ENCODE results near the gene CRADD. TPM values are rescaled to one million over a fixed set of nuclear protein-coding genes. Genes with fewer than 3 reads are reported as not detected.
A peak's percentile ranks its signal among the peaks of the same experiment; 100 is the strongest.

CRADD gene
- total RNA-seq, 1 experiment from 2014 or later: 7.6 TPM

GRCh38 chr12:93777254-93777653 is 100.1 kb downstream of the CRADD start:
- Mint-ChIP-seq H3K27ac (no peak overlapping the region; a peak in 1 of 7 replicates), H3K4me3 (no peak overlapping the region), H3K4me1 (peaks cover 3 to 9% of the 10 kb centered on the region in 2 experiments; a peak in 3 of 4 replicates), H3K36me3 (ENCODE audit: insufficient read depth in 1 of 3, low read depth in 3 of 3) (no peaks in the 10 kb centered on the region), H3K27me3 (ENCODE audit: low read depth) (no peaks in the 10 kb centered on the region), H3K9me3 (no peaks in the 10 kb centered on the region)
- Histone ChIP-seq H2BK12ac (ENCODE audit: insufficient read length, low read depth, low read length) (no peak overlapping the region), H4K8ac (replicated peaks; ENCODE audit: insufficient read length, low read depth, low read length) (no peak overlapping the region), H3K23ac (ENCODE audit: insufficient read length, low read depth, low read length) (no peak overlapping the region), H4K20me1 (ENCODE audit: control insufficient read depth, insufficient read depth, insufficient read length) (no peaks in the 10 kb centered on the region), H3K56ac (ENCODE audit: insufficient read length, low read depth, low read length) (no peak overlapping the region), H4K91ac (ENCODE audit: insufficient read length, low read depth, low read length) (no peak overlapping the region), H3K14ac (ENCODE audit: insufficient read depth, low read length) (no peak overlapping the region), H2AK5ac (ENCODE audit: insufficient read length, low read length) (no peak overlapping the region), H3T11ph (ENCODE audit: low read length) (no peak overlapping the region), H3K18ac (ENCODE audit: insufficient read length, low read depth, low read length) (no peak overlapping the region), H3K9ac (ENCODE audit: extremely low read depth, insufficient read length, low read length) (no peak overlapping the region), H4K5ac (ENCODE audit: insufficient read length, low read depth, low read length) (no peak overlapping the region), H2AFZ (ENCODE audit: low read length) (no peak overlapping the region), H3K4ac (ENCODE audit: low read depth, low read length) (no peak overlapping the region), H2BK5ac (ENCODE audit: insufficient read length, low read length) (no peak overlapping the region), H3K23me2 (ENCODE audit: insufficient read length, low read depth, low read length, poor library complexity, severe bottlenecking) (no peaks in the 10 kb centered on the region), H3K4me2 (ENCODE audit: insufficient read depth, insufficient read length, low read length) (no peak overlapping the region), H2BK20ac (ENCODE audit: low read depth, low read length, poor library complexity, severe bottlenecking) (no peak overlapping the region), H3K4me1 (ENCODE audit: insufficient read depth, low read length) (no peaks in the 10 kb centered on the region; the same call in 1 of the 2 replicates), H3K9me3 (ENCODE audit: control insufficient read depth, low read depth, low read length) (no peaks in the 10 kb centered on the region), H2BK120ac (ENCODE audit: low read depth, low read length, poor library complexity, severe bottlenecking) (no peak overlapping the region), H3K79me2 (ENCODE audit: insufficient read depth, low read length) (no peaks in the 10 kb centered on the region), H3K27me3 (ENCODE audit: insufficient read depth, low read length) (no peaks in the 10 kb centered on the region), H2BK15ac (ENCODE audit: low read depth, low read length) (0 out of 2 replicates have a peak overlapping the region, but pooled peaks have one; percentile 9), H3K27ac (ENCODE audit: insufficient read length, low read depth, low read length) (no peak overlapping the region), H3K79me1 (ENCODE audit: insufficient read depth, low read depth, low read length, poor library complexity, severe bottlenecking) (no peaks in the 10 kb centered on the region)
- WGBS (ENCODE audit: extremely low coverage, insufficient read length, low lambda C conversion rate): no CpG with 5 or more reads among the region's 3 CpGs
- no peak for DNase-seq
- no peak for TF ChIP-seq CTCF (conservative IDR thresholded peaks at IDR 0.05)

Data from H9 (cell line).